Measurements from ENCODE around the gene PRKCZ.

PRKCZ gene

DNA sequence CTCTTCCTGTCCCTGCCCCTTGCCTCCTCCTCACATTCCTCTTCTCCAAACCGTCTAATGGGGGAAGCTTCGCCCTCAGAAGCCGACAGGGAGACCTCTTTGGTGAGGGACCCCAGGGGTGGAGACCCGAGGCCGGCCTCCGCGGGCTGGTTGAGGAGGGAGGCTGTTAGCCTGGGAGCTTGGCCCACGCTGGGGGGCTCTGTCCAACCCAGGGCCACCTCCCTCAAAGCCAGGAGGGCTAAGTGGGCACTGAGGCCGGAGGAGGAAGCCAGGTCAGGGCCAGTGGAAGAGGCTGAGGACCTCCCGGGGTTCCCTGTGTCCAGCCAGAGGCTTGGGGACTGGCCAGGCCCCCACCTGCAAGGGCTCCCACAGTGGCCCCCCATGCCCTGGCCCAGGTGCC is 25.8 kb upstream of the PRKCZ start:
- no peak for DNase-seq

DNA sequence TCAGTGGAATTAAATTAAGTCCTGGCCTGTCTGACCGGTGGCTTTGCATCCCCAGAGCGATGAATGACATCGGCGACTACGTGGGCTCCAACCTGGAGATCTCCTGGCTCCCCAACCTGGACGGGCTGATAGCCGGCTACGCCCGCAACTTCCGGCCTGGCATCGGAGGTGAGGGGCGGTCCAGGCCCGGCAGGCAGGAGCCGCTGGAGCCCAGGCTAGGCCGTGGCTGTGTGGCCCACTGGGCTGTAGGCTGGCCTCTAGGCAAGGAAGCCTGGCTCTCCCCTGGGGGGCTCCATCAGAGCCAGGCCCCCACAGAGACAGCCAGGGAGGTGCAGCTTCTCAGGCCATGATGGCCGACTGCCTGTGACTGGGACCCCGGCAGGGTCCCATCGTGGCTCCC is 25.3 kb upstream of the PRKCZ start:
- DNase-seq: no peak

DNA sequence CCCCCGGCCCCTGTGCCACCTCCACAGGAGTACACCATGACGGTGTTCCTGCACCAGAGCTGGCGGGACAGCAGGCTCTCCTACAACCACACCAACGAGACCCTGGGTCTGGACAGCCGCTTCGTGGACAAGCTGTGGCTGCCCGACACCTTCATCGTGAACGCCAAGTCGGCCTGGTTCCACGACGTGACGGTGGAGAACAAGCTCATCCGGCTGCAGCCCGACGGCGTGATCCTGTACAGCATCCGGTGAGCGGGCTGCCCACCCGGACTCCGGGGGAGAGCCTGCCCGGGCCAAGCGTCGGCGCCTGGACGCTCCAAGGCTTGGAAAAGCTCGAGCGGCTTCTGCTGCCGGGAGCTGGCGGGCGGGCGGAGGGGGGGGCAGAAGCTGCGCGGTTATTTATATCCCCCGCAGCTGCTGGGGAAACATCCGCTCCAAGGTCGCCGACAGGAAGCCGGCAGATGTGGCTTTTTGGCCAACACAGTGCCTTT is 24.7 kb upstream of the PRKCZ start:
- no peak for DNase-seq

- DNase-seq: no peak
Measured at GRCh38 chr1:2027961-2028583, 22.1 kb upstream of the PRKCZ start.

- DNase-seq: no peak
Measured at GRCh38 chr1:2028870-2029560, 21.2 kb upstream of the PRKCZ start.

- DNase-seq: no peak
Measured at GRCh38 chr1:2029561-2029960, 20.6 kb upstream of the PRKCZ start.

- no peak for DNase-seq
Measured at GRCh38 chr1:2030076-2030871, 19.9 kb upstream of the PRKCZ start.

DNA sequence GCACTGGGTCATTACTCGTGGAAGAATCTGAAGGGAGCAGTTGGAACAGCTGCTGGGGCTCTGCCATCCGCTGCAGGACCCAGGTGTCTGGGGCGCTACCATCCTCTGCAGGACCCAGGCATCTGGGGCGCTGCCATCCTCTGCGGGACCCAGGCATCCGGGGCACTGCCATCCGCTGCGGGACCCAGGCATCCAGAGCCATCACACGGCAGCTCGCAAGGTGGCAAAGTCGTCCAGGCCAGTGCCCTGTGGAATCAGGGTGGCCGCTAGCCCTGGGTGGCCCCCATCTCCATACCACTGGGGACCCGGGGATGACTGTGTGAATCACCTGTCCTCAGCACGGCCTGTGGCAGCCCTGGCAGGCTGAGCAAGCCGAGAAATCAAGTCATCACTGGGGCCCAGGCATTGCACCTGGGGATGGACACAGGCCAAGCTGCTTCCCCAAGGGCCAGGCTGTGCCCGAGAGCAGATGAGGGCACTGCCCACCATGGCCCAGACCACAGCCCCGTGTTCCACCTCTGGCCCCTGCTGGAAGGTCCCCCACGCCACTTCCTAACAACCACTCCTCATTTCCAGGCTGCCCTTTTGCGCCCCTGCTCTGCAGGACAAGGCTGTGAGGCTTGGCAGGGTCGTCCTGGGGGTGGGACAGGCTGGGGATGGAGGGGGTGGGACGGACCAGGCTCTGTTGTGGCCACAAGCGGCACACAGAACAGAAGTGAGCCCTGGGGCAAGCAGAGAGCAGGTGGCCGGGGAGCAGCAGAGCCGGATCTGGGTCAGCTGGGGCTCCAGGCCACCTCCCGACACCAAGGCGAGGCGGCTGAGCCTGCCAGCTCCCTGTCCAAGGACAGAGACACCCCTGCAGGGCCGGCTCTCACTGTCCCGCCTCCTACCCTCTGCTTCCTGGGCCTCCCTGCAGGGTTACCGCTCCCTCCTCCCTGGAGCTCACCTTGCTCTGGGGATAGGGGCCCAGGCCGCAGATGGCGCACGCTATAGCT is 18.4 kb upstream of the PRKCZ start:
- DNase-seq: no peak

- DNase-seq: no peak
Measured at GRCh38 chr1:2032737-2033136, 17.5 kb upstream of the PRKCZ start.

DNA sequence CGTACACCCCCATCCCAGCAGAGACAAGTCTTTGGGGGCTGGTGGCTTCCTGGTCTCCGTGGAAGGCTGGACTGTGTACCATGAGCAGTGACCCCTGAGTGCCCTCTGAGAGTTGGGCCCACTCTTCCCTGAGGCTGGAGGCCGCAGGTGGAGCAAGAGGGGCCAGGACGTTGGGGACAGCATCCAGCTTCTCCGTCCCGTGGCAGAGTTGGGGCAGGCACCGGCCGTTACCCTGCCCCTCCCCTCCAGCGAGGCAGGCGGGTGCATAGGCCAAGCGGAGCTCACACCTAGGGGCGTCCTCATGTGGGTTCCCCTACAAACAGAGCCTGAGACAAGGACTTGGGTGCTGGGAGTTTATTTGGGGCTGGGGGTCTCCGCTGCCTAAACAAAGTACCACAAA is 17.0 kb upstream of the PRKCZ start:
- no peak for DNase-seq

GRCh38 chr1:2036287-2036686 is 13.9 kb upstream of the PRKCZ start:
- DNase-seq: no peak

- DNase-seq: no peak
Measured at GRCh38 chr1:2037314-2037979, 12.8 kb upstream of the PRKCZ start.

- no peak for DNase-seq
Measured at GRCh38 chr1:2038229-2038628, 12.0 kb upstream of the PRKCZ start.

DNA sequence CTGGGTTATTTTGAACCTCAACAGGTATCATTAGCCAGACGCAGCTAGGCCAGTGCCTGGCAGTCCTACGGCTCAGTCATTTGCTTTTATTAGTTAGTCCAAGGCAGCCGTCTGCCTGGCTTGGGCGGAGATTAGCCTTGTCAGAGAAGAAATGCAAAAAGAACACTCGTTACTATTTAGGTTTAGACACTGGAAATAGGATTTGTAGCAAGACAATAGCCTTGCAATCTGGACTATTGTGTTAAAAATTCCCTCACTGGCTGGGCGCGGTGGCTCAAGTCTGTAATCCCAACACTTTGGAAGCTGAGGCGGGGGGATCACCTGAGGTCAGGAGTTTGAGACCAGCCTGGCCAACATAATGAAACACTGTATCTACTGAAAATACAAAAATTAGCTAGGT is 11.0 kb upstream of the PRKCZ start:
- DNase-seq: no peak

- no peak for DNase-seq
Measured at GRCh38 chr1:2041305-2041704, 8.9 kb upstream of the PRKCZ start.

- no peak for DNase-seq
Measured at GRCh38 chr1:2041887-2042286, 8.3 kb upstream of the PRKCZ start.

GRCh38 chr1:2042830-2043773 is 7.1 kb upstream of the PRKCZ start:
- no peak for DNase-seq

DNA sequence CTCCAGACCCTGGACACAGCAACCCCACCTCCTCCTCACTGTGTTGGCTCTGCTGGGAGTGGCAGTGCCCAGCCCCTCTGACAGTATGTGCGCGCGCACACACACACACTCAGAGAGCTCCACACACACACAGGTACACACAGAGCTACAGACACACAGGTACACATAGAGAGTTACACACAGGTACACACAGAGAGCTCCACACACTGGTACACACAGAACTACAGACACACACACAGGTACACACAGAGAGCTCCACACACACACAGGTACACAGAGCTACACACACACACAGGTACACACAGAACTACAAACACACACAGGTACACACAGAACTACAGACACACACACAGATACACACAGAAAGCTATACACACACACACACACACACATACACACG is 6.3 kb upstream of the PRKCZ start:
- no peak for DNase-seq

DNA sequence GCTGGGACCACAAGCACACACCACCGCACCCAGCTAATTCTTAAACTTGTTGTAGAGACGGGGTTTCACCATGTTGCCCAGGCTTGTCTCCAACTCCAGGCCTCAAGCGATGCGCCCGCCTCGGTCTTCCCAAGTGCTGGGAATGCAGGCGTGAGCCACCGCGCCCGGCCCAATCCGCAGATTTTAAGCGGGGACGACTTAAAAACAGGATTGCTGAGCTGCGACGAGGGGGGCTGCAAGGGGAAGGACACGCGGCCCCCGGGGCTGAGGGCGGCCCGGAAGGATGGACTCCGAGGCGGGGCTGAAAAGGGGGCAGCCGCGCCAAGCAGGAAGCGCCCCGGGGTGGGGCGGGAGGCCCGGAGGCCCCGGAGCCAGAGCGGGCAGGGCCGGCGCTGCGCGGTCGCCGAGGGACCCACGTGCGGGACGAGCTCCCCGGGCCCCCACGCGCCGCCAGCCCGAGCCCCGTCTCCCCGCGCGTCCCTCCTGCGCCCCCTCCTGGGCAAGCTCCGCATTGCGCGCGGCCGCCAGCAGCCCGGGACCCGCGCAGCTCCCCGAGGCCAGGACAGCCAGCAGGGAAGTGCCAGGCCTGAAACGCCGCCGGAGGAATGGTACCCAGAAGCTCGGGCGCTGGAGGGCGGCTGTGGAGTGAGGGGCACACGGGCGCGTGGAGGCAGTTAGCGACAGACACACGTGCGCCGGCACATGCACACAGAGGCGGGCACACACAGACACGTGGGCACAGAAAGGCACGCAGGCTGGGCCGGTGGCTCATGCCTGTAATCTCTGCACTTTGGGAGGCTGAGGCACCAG is 5.5 kb upstream of the PRKCZ start:
- peak; percentile 75 for DNase-seq
